NCI-H1694 treated with DMSO at 0.1 percent for 48 hours (cell line): ENCODE data around the gene SEC16A.

Experiments
- DNase-seq: peaks from one replicate; lab custom pipeline; 2025; lab: John Stamatoyannopoulos, UW

SEC16A gene

DNA sequence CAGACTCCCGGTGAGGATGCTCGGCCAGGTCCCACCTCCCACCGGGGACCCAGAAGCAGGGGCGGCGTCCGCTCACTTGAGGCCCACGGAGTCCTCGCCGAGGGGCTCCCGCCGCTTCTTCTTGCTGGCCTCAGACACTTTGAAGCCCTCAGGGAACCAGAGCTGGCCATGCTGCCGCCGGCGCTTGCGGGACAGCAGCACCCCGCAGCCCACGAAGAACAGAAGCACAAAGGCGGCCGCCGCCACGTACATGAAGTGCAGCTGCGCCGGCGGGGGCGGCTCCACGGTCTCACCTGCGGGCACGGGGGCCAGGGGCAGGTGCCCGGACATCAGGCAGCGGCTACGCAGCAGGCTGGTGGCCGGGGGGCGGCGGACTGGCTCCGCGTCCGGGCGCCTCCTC lies 19.4 kb upstream of the SEC16A start:
- DNase-seq, result no peak

DNA sequence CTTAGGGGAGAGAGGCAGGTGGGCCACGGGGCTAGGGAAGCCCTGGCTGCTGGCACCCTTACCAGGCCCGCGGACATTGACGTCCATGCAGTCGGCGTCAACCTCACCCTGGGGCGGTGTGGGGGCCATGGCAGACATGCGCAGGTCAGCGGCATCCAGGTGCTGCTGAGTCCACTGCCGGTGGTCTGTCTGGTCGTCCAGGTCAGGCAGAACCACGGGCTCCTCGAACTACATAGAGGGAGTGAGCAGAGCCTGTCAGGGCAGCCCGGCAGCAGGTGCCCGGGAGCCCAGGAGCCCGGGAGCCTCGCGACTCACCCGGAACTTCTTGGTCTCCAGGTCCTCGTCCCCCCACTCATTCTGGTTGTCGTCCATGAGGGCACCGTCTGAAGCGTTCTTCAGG lies 18.8 kb upstream of the SEC16A start:
- no peak for DNase-seq

DNA sequence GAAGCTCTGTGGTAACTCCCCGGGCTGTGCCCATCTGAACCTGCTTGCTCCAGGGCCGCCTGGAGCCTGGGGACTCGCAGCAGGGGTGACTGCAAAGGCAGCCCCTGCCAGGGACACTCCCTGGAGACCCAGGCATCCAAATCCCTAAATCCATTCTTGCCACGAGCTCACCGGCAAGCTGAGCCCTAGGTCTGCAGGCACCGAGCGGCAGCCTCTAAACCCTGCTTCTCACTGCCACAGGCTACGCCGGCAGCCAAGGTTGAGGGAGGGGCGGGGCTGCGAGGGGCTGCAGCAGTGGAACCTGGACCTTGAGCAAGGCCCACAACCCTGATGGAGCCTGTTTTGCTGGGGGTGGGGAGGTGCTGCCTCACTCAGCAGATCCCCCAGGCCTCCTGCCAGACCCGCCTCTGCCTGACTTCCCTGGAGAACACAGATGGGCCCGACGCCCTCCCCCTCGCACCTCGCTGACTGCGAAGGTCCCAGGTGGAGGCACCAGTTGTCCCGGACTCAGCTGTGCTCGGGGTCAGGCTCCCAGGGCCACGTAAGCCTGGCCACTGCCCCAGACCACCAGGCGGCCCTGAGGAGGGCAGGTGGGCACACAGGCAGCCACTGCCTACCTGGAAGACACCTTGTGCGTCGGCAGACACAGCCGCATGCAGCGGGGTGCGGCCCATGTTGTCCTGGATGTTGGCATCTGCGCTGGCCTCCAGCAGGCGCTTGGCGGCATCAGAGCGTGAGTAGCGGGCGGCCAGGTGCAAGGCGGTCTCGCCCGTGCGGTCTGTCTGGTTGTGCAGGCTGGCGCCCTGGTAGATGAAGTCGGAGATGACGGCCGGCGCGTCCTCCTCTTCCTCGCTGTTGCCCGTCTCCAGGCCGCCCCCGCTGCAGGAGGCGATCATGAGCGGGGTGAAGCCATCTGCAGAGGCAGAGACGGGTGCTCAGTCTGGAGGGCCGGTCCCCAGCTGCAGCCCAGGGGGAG lies 17.4 kb upstream of the SEC16A start:
- DNase-seq, result peak; percentile 45

DNA sequence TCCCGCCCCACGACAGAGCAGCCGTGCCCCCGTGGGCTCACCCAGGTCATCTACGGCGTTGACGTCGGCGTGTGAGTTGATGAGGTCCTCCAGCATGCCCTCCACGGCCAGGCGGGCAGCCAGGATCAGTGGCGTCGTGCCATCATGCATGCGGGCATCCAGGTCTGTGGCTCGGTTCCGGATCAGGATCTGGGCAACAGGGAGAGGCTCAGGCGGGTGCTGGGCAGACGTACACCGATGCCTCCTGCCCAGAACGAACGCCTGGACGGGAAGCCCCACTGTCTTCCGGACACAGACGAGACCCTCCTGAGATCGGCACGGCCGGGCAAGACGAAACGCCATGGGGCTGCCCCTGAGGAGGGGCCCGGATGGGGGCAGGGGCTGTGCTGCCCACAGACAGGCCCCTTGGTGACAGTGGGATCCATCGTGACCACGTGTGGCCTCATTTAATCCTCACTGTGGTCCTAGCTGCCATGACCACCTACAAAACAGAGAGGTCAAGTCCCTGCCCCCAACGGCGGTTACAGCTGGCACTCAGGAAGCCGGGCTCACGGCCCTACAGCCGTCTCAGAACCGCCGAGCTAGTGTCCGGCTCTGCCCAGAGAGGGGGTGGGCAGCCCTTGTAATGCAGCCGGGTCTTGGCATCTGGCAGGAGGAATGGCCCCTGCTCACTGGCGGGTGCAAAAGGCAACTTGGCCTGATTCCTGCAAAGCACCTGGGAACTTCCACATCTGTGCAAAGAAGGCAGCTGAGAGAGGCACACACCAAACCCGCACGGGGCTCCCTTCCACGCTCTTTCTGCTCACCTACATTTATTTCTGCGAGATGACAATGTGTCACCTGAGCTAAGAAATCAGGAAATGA lies 16.5 kb upstream of the SEC16A start:
- DNase-seq, result no peak

DNA sequence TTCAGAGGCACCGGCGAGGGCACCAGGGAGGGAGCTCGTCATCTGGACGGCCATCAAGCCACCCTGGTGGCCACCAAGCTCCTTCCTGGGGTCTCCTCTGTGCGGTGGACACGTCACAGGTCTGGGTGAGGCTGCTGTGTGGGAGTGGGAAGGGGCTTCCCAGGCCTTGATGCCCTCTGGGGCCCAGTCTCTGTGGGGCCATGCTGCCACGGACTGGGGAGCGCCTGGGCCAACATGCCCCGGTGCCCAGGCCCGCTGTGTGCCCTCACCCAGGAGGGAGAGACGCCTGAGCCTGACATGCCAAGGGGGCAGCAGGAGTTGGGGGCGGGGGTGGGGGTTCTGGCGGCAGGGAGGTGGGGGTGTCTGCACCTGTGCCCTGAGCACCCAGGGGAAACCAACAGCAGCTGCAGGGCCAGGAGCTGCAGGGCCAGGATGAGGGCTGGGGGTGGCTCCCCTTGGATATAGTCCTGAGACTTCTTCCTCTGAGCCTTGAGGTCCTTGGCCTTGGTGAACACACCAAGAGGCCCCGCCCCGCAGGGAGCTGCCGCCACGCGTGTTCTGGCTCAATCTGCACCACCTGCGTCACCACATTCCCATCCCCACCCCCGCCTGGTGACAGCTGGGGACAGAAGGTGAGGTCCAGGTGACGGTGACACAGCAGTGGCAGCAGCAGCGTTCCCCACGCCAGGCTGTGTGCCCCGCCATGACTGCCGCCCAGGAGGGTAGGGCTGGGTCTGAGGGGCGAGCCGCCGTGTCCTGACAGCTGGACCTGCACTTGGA lies 15.3 kb upstream of the SEC16A start:
- DNase-seq, result no peak

DNA sequence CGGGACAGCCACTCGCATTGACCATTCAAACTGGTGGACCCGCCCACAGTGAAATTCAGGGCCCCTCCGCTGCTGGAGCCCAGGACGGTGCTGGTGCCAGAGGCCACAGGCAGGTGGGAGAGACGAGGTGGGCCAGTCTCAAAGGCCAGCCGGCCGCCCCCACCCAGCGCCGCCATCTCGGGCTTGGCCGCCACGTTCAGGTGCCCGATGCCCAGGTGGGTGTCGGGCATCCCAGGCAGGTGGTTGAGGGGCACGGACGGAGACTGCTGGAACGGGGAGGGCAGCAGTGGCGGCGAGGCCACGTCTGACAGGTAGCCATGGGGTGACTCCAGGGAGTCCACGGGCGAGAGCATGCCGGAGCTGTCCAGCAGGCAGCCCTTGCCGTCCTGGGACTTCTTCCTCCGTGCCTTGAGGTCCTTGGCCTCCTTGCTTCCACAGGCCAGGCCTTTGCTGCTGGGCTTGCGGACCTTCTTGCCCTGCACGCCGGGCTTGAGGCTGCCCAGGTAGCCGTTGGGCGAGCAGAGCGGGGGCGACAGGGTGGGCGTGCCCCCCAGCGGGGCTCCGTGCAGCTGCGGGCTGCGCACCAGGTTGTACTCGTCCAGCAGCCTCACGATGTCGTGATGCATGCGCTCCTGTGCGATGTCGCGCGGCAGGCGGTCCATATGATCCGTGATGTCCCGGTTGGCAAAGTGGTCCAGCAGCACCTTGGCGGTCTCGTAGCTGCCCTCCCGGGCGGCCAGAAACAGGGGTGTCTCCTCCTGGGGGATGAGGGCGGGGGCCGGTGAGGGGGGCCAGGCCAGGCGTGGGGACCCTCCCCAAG lies 14.2 kb upstream of the SEC16A start:
- no peak for DNase-seq

DNA sequence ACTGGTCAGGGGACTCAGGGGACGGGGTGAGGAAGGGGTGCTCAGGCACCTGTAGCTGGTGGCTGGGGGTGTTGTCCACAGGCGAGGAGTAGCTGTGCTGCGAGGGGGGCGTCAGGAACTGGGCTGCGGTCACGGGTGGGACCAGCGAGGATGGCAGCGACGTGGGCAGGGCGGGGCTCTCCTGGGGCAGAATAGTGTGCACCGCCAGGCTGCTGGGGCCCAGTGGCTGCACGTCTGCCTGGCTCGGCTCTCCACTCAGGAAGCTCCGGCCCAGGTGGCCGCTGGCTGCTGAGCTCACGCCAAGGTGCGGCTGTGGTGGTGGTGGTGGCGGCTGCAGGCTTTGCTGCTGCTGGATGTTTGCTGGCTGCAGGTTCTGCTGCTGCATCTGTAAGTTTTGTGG lies 13.3 kb upstream of the SEC16A start:
- DNase-seq, result no peak

DNA sequence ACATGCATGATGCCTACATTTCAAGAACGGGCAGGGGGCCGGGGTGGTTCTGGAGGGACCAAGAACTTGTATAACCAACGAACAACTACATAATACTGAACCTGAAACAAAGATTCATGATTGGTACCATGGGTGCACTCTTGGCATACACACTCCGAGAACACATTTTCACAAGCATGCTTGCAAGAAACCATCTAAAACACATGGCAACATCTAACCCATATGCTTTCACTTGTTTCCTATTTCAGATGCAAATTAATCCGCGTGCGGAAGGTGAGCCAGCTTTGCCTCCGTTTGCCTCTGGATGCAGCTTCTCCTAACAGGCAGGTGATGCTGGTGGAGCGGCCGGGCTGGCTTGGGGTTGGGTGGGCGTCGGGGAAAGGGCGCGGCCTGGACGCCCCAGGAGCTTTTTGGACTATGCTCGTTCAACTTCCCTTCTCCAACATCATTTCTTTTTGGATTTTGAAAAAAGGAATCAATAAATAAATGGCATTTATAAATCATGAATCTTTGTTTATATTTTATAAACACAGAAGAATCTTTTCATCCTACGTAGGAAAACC lies 12.5 kb upstream of the SEC16A start:
- DNase-seq, result no peak

DNA sequence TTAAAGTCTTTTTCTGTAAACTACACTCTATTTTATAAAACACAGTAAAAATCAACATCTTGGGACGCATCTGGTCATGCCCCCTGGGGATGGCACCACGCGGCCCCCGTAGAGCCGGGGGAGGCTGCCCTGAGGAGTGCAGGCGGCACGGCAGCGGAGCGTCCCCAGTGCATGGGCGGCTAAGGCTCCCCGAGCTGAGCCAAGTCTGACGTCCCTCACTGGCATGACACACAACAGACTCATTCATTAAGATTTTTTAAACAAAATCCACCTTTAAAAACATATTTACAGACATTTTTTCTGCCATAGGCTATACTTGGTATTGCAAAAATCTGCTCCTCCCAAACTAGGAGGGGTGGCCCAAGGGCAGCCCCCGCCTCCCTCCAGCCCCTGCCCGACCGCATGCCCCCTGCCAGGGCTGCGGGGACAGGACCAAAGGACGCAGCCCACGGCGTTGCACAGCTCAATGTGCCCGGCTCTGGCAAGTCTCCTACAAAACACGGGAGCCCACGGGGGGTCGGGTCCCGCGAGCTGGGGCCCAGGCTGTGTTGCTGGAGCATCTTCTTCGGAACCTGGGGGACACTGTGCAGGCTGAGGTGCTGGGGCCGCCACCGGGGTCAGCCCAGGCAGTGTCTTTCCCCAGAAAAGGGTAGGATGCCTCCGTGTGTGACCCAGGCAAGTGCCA lies 11.8 kb upstream of the SEC16A start:
- DNase-seq, result no peak

DNA sequence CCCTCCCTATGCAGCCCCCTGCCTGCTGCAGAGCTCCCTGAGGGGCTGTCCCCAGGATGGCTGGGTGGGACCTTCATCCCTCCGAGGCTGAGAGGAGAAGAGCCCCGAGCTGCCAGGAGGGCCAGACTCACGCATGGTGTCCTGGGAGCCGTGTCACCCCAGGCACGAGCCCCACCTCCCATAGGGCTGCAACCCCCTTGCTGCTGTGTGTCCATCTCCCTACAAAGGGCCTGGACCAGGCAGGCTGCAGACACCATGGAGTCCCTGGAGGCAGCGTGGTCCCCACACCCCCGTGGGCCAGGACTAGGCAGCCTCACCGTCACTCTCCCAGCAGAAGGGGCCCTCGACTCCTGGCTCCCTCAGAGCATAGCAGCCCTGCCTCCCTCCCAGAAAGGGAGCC lies 11.2 kb upstream of the SEC16A start:
- no peak for DNase-seq

DNA sequence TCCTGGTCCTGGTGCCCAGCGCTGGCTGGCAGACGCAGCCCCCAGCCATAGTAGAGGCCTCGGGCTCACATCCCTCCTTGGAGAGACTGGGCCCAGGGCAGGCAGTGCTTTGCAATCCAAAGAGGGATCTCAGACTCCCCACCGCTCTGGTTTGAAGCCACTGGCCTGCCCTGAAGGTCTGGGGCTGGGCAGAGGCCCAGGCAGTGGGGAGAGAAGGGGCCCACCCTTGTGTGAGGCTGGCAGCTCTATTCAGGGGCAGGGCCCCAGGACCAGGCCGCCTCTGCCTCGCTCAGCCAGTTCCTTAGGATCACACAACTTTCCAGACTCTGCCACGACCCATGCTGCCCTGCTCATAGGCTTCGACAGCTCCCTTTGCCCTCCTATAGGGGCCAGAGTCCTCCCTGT lies 10.7 kb upstream of the SEC16A start:
- no peak for DNase-seq

DNA sequence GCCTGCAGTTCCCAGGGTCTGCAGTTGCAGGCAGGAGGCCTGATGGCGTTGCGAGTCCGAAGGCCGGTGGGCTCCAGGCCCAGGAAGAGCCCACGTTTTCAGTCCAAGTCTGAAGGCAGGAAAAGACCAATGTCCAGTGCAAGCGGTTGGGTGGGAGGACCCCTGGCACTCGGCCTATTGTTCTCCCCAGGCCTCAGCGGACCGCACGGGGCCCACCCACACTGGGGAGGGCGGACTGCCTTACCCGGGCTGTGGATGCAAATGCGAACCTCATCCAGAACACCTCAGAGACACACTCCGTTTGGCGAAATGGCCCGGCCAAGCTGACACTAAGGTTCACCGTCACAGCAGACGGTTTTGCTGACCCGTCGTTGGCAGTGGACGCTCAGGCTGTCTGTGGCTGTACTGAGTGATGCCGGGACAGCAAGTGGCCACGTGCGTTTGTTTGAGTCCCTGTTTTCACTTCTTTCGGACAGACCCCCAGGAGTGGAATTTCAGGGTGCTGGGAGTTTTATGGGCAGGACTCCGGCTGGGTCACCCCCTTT lies 10.2 kb upstream of the SEC16A start:
- no peak for DNase-seq

DNA sequence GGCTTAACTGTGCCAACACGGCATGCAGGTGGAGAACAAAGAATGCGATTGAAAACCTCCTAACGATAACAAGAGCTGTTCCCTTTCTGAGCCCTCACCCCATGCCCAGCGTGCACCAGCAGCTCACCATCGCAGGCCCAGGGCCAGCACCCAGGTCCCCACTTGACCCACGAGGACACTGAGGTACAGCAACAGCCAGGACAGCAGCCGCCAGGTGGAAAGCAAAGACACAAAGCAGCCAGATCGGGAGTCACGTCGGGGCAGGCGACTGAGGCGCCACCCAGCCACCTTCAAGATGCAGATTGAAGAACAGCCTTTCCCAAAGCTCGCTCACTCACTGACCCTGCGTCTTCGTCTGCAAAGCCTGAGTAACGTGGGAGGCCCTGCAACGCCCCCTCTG lies 6.9 kb upstream of the SEC16A start:
- DNase-seq, result no peak

DNA sequence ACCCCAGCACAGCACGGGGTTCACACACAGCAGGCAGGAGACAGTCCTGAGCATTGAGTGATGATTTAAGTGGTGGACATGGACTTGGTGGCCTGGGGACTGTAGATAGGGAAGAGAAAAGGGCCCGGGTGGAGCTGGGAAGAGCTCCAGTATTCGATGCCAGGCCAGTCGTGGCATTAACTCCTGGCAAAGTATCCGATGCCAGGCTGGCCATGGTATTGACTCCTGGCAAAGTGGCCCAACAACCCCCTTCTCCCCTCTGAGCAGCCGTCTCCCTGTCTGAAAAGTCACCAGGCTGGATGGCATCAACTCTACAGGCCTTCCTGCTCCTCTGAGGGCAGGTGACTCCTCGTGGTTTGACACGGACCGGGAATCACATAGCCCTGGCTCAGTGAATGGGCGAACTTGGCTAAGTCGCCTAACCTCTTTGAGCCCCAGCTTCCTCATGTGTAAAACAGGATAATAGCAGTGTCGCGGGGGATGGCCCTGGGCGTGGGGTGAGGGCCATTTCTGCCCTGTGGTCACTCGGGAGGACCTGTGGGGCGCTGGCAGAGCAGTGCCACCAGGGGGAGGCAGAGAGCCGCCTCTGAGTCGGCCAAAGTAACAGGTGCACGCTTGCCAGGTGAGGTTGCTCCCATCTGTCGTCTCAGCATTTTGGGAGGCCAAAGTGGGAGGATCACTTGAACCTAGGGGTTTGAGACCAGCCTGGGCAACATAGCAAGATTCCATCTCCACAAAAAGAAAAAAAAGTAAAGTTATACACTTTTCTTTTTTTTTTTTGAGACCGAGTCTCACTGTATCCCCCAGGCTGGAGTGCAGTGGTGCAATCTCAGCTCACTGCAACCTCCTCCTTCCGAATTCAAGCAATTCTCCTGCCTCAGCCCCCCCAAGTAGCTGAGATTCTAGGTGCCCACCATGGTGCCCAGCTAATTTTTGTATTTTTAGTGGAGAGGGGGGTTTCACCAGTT lies 5.7 kb upstream of the SEC16A start:
- no peak for DNase-seq

DNA sequence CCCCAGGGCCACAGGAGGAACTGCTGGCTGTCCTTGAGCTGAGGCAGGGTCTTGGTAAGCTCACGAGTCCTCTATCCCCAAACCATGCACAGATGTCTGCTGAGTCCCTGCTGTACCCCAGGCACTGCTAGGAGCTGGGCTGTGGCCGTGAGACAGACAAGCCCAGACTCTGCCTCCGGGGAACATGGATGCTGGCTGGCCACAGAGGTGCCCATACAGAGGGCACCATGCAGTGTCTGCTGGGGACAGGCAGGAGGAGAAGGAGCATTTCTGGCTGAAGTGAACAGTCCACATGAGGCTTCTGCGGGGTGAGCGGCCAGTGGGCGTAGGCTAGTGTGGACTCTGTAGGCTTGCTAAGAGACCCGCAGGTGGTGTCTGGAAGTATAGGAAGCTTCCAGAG lies 4.8 kb upstream of the SEC16A start:
- no peak for DNase-seq

DNA sequence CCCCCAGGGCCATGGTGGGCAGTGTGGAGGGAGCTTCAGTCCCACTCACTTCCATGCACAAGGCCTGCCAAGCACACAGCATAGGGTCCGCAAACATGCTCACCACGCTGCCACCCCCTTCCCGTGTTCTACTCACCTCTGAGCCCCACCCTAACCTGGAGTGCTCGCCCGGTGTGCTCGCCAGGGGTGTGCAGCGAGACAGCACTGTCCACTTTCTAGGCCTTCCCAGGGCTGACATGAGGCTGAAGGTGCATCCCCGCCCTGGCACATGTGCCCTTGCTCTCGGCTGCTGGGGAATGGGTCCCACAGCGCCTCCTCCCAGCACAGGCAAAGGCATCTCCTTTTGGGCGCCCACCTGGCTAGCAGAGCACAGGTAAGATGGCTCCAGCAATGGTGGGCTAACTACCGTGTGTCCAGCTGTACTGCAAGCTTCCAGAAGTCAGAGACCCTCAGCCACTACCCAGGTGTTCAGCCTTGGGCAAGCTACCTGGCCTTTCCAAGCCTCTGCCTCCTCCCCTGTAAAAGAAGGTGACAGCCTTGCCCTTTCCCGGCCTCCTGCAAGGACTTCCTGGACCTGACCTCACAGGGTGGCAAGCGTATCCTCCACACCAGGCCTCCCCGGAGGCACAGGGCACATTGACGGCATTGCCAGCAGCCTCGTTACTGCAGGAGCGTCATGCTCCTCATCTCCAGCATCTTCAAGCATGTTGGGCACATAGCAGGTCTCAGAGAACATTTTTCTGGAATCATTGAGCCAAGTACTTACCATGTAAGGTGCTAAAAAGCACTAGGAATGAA lies 4.2 kb upstream of the SEC16A start:
- DNase-seq, result no peak

DNA sequence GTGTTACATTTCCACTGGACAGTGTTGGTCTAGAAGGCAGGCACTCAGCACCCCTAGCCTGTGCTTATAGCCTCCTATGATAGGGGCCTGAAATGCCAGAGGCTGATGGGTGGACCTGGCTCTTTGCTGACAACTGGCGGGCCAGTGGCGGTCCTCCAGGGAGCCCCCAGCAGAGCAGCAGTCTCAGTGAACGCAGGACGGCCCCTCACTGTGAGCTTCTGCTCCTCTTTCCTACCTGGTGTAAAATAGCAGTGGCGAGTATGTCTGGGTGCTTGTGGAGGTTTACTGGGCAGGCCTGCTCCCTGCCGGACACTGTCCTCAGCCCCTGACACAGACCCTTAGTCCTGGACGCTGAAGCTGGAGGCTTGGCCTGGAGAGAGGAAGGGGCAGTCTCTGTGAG lies 3.3 kb upstream of the SEC16A start:
- no peak for DNase-seq
